Ovary (tissue), 9 donors: ENCODE results near the gene FUBP3. TPM values are rescaled to one million over a fixed set of nuclear protein-coding genes. Genes with fewer than 3 reads are reported as not detected.
"Not testable (repeated sequence)": the region's sequence is repeated elsewhere in the genome, so short reads cannot be mapped to it uniquely, and the experiment has no call there.

ENCODE experiments used
- DNase-seq, 5 donors: peaks; one replicate each; pipeline ENCODE4 v3.0.0-alpha.2; 2019 to 2020
- H3K27ac ChIP-seq, 2 donors: fragments of 200-600 bp; one replicate each; pipeline versions ENCODE4 v1.5.1 to v1.8.0; 2019 to 2022
- H3K27me3 ChIP-seq: fragments of 200-600 bp; one replicate; pipeline ENCODE4 v1.8.0; 2022
- H3K36me3 ChIP-seq: fragments of 200-600 bp; sonication (generic); one replicate; pipeline ENCODE4 v1.5.1; 2019
- H3K4me1 ChIP-seq: one replicate; pipeline ENCODE4 v1.8.1; 2013; ENCODE audit warnings: mild to moderate bottlenecking, moderate library complexity; ENCODE audit not compliant: insufficient read depth
- H3K4me3 ChIP-seq: fragments of 200-600 bp; sonication (generic); one replicate; pipeline ENCODE4 v1.5.1; 2017
- H3K9me3 ChIP-seq, 2 donors: fragments of 200-600 bp in 1 of 2; sonication (generic) in 1 of 2; one replicate each; pipeline versions ENCODE4 v1.5.1 to v1.8.1; 2013 to 2019; ENCODE audit warnings: mild to moderate bottlenecking in 1 of 2, moderate library complexity in 1 of 2
- CTCF ChIP-seq, 3 donors: fragments of 450-650 bp in 2 of 3; fragments of 200-600 bp in 1 of 3; IDR thresholded peaks; one replicate each; pipeline versions ENCODE4 v1.5.1 to v1.8.0; 2016 to 2022; ENCODE audit warnings: antibody characterized with exemption in 3 of 3, mild to moderate bottlenecking in 1 of 3
- EP300 ChIP-seq: sonication (generic); formaldehyde crosslinking; IDR thresholded peaks from one replicate; pipeline ENCODE4 v1.6.1; 2017; ENCODE audit warnings: antibody characterized with exemption
- POLR2A ChIP-seq: fragments of 450-650 bp; IDR thresholded peaks from one replicate; pipeline ENCODE4 v1.6.1; 2017; ENCODE audit warnings: antibody characterized with exemption, mild to moderate bottlenecking, moderate library complexity
- WGBS, 3 donors: extraction: QIAGEN DNeasy Blood & Tissue Kit in 1 of 3; methylation state at CpG; one replicate each; pipeline versions ENCODE4 v1.1.5 to v1.1.7; 2013 to 2017; 5-methylcytosine and 5-hydroxymethylcytosine counted together
- intact Hi-C, 4 donors: fragments of 100-400 bp; cut with DNase I; formaldehyde crosslinking; loops; one replicate each; pipeline versions ENCODE4 v1.11.0 to v1.15.1; 2022 to 2023
- polyA plus RNA-seq, 2 donors: library from polyadenylated mRNA; stranded (reverse); fragments of 200-250 nt in 1 of 2; fragments of 350-450 nt in 1 of 2; fragmentation: Illumina TruSeq in 1 of 2; extraction: RNeasy Lipid Tissue Mini Kit (QIAGEN cat#74804) in 1 of 2; gene quantifications; one replicate each; pipeline ENCODE4 v1.2.3, GENCODE V29; 2013 to 2014
- total RNA-seq, 7 donors: library from RNA; depleted of rRNA in 2 of 7; stranded (reverse); fragments of >200 nt in 2 of 7; fragmentation: NEBNext Ultra II Directional in 3 of 7; extraction: Animal tissue kit (Norgen Biotek cat#: 25700) in 3 of 7; gene quantifications; one replicate each; pipeline versions ENCODE4 v1.1.0 to v1.2.4, GENCODE V29; 2016 to 2023
- donor health status: DM: no; HTN: no; CAD: no; lungs with moderate emphysema.
- donor health status: DM: no; HTN: no; CAD: no.
- donor health status: Bipolar disorder and iron deficiency.
- donor health status: DM: yes; HTN: yes; CAD: no.
- donor health status: DM: no; HTN: no; CAD: no.
- donor health status: DM: yes; HTN: yes; CAD: no.

FUBP3 gene
- total and polyA plus RNA-seq, 9 donors, result 15.5 to 54.3 (median 44.4) TPM

- Histone ChIP-seq H3K27me3 (no peaks in the 10 kb centered on the region), H3K36me3 (no peaks in the 10 kb centered on the region), H3K9me3 (no peaks in the 10 kb centered on the region), H3K4me1 (peaks cover 4% of the 10 kb centered on the region), H3K4me3 (peak overlapping the region; percentile 40), H3K27ac (no peak overlapping the region)
- TF ChIP-seq EP300 (no peak), CTCF (IDR thresholded peaks at IDR 0.05) (no peak), POLR2A (no peak)
- WGBS, 3 donors, result 1 to 2% (median 1%) methylated on average over 17 to 45 of the region's 45 CpGs
- intact Hi-C loops, result loop anchor here in 3 of 4 donors (5.0 to 10.0 kb wide), 3 partner anchors 220 to 577 kb away; no protein-coding TSS in a partner anchor
- peak in 2 of 5 donors; percentile 35 to 44 for DNase-seq
Measured at GRCh38 chr9:130681769-130682420, 102.5 kb downstream of the FUBP3 start.

- peak overlapping the region; percentile 40 for H3K4me3 ChIP-seq
- H3K27me3 ChIP-seq, result no peaks in the 10 kb centered on the region
- no peaks in the 10 kb centered on the region for H3K9me3 ChIP-seq
- peaks cover 4% of the 10 kb centered on the region for H3K4me1 ChIP-seq
- H3K27ac ChIP-seq, result no peak overlapping the region
- TF ChIP-seq POLR2A (no peak), CTCF (IDR thresholded peaks at IDR 0.05) (peak; percentile 70 to 74 (median 72))
- WGBS, 3 donors, result 4 to 5% (median 4%) methylated on average over 22 of the region's 22 CpGs
- intact Hi-C loops, result loop anchor here in 3 of 4 donors (5.0 to 10.0 kb wide), 3 partner anchors 220 to 578 kb away; no protein-coding TSS in a partner anchor
- DNase-seq, result peak; percentile 61 to 81 (median 75)
- H3K36me3 ChIP-seq, result no peaks in the 10 kb centered on the region
Measured at GRCh38 chr9:130682421-130683121, 103.2 kb downstream of the FUBP3 start.

- H3K9me3 ChIP-seq, result no peaks in the 10 kb centered on the region
- H3K36me3 ChIP-seq, result no peaks in the 10 kb centered on the region
- H3K27ac ChIP-seq, result no peak overlapping the region
- TF ChIP-seq CTCF (IDR thresholded peaks at IDR 0.05), result no peak
- no peak overlapping the region for H3K4me3 ChIP-seq
- H3K27me3 ChIP-seq, result no peaks in the 10 kb centered on the region
- peaks cover 4% of the 10 kb centered on the region for H3K4me1 ChIP-seq
- DNase-seq, result no peak
- intact Hi-C loops, result loop anchor here in 3 of 4 donors (2.0 to 10.0 kb wide), 3 partner anchors 224 to 580 kb away; no protein-coding TSS in a partner anchor
Measured at GRCh38 chr9:130685104-130685503, 105.7 kb downstream of the FUBP3 start.

GRCh38 chr9:130685945-130686344, 106.6 kb downstream of the FUBP3 start:
- intact Hi-C loops, result loop anchor here in 3 of 4 donors (2.0 to 10.0 kb wide), 3 partner anchors 225 to 581 kb away; no protein-coding TSS in a partner anchor
- WGBS, 3 donors, result 91 to 96% (median 93%) methylated on average over 11 of the region's 11 CpGs
- H3K4me3 ChIP-seq, DNase-seq, H3K4me1 ChIP-seq, H3K27me3 ChIP-seq, H3K27ac ChIP-seq, H3K36me3 ChIP-seq, H3K9me3 ChIP-seq: not testable (repeated sequence)

GRCh38 chr9:130687615-130688014, 108.2 kb downstream of the FUBP3 start:
- H3K9me3 ChIP-seq, result no peaks in the 10 kb centered on the region
- H3K27ac ChIP-seq, result no peak overlapping the region
- H3K36me3 ChIP-seq, result no peaks in the 10 kb centered on the region
- peaks cover 3% of the 10 kb centered on the region for H3K4me1 ChIP-seq
- TF ChIP-seq EP300 (no peak), POLR2A (no peak), CTCF (IDR thresholded peaks at IDR 0.05) (no peak)
- WGBS, 3 donors, result 71 to 87% (median 81%) methylated on average over 2 of the region's 2 CpGs
- no peak for DNase-seq
- no peaks in the 10 kb centered on the region for H3K27me3 ChIP-seq
- no peak overlapping the region for H3K4me3 ChIP-seq
- intact Hi-C loops, result loop anchor here in 2 of 4 donors (10.0 kb wide), 2 partner anchors 573 to 583 kb away; no protein-coding TSS in a partner anchor
